DND-41 (cell line): ENCODE measurements around the gene MAML3.

Experiments
- ATAC-seq: fragments of 200-7000 bp; cut with Tn5 transposase; 3 replicates; pipeline ENCODE4 v1.9.1; 2021; ENCODE audit warnings: low read depth; ENCODE audit not compliant: insufficient read depth
- DNase-seq: peaks from one replicate; pipeline ENCODE4 v3.0.0-alpha.2; 2020
- H2AFZ ChIP-seq: 2 replicates; pipeline ENCODE4 v1.6.0; 2012; ENCODE audit warnings: low read depth, low read length
- H3K27ac ChIP-seq: 2 replicates; pipeline ENCODE4 v1.5.1; 2012; ENCODE audit warnings: low read length, inconsistent platforms
- H3K27me3 ChIP-seq: fragments of 200-600 bp; sonication (generic); 2 replicates; pipeline ENCODE4 v1.6.0; 2012; ENCODE audit warnings: low read length, mild to moderate bottlenecking, inconsistent platforms; ENCODE audit not compliant: insufficient read depth, poor library complexity
- H3K36me3 ChIP-seq: 2 replicates; pipeline ENCODE4 v1.5.1; 2012; ENCODE audit warnings: low read length, inconsistent platforms; ENCODE audit not compliant: insufficient read depth
- H3K4me1 ChIP-seq: 2 replicates; pipeline ENCODE4 v1.5.1; 2012; ENCODE audit warnings: mild to moderate bottlenecking, low read length; ENCODE audit not compliant: insufficient read depth
- H3K4me2 ChIP-seq: 2 replicates; pipeline ENCODE4 v1.6.0; 2012; ENCODE audit warnings: mild to moderate bottlenecking, moderate library complexity, low read length, inconsistent platforms; ENCODE audit not compliant: insufficient read depth
- H3K4me3 ChIP-seq, 2 experiments: fragments of 200-600 bp in 1 of 2; shearing (Covaris generic) in 1 of 2; 2 replicates each; pipeline ENCODE4 v1.5.1; 2012 to 2016; ENCODE audit warnings: inconsistent platforms in 2 of 2, low read length in 2 of 2, mild to moderate bottlenecking in 2 of 2, low read depth in 1 of 2, moderate library complexity in 1 of 2
- H3K79me2 ChIP-seq: 2 replicates; pipeline ENCODE4 v1.6.0; 2012; ENCODE audit warnings: low read length, inconsistent platforms; ENCODE audit not compliant: insufficient read depth
- H3K9ac ChIP-seq: 2 replicates; pipeline ENCODE4 v1.6.0; 2012; ENCODE audit warnings: low read depth, mild to moderate bottlenecking, inconsistent platforms, low read length, moderate library complexity
- H3K9me3 ChIP-seq: 2 replicates; pipeline ENCODE4 v1.5.1; 2012; ENCODE audit warnings: low read length, moderate library complexity, mild to moderate bottlenecking, inconsistent platforms; ENCODE audit not compliant: insufficient read depth, severe bottlenecking
- H4K20me1 ChIP-seq: 2 replicates; pipeline ENCODE4 v1.6.0; 2012; ENCODE audit warnings: low read length; ENCODE audit not compliant: insufficient read depth
- EZH2 ChIP-seq: IDR thresholded peaks from 3 replicates; pipeline ENCODE4 v1.6.1; 2012; ENCODE audit warnings: borderline replicate concordance, low read depth, mild to moderate bottlenecking, moderate library complexity, low read length, inconsistent platforms; ENCODE audit not compliant: severe bottlenecking
- TF ChIP-seq, protein P1 (sequence below): IDR thresholded peaks from 2 replicates; pipeline ENCODE4 v1.5.1; 2012; ENCODE audit warnings: borderline replicate concordance, low read length, moderate library complexity, mild to moderate bottlenecking; ENCODE audit not compliant: poor library complexity, severe bottlenecking; ENCODE audit errors: extremely low read depth

Gene MAML3

GRCh38 chr4:140092094-140092851 is 61.7 kb downstream of the MAML3 start:
- TF ChIP-seq EZH2 = no peak
- TF ChIP-seq, protein P1, sequence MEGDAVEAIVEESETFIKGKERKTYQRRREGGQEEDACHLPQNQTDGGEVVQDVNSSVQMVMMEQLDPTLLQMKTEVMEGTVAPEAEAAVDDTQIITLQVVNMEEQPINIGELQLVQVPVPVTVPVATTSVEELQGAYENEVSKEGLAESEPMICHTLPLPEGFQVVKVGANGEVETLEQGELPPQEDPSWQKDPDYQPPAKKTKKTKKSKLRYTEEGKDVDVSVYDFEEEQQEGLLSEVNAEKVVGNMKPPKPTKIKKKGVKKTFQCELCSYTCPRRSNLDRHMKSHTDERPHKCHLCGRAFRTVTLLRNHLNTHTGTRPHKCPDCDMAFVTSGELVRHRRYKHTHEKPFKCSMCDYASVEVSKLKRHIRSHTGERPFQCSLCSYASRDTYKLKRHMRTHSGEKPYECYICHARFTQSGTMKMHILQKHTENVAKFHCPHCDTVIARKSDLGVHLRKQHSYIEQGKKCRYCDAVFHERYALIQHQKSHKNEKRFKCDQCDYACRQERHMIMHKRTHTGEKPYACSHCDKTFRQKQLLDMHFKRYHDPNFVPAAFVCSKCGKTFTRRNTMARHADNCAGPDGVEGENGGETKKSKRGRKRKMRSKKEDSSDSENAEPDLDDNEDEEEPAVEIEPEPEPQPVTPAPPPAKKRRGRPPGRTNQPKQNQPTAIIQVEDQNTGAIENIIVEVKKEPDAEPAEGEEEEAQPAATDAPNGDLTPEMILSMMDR = no peak
- Histone ChIP-seq H3K27me3 (no peaks in the 10 kb centered on the region), H2AFZ (peak overlapping the region; percentile 44), H3K36me3 (no peaks in the 10 kb centered on the region), H3K4me3 (peak overlapping the region in 1 of 2 experiments; percentile 12; a peak in 1 of 4 replicates), H3K4me1 (peaks cover 49% of the 10 kb centered on the region), H3K9ac (peak overlapping the region; percentile 33), H3K79me2 (peaks cover 7% of the 10 kb centered on the region), H3K4me2 (peak overlapping the region; percentile 45; the same call in 1 of the 2 replicates), H3K27ac (peak overlapping the region; percentile 47), H4K20me1 (no peaks in the 10 kb centered on the region), H3K9me3 (no peaks in the 10 kb centered on the region)
- ATAC-seq = peak; percentile 45
- peak; percentile 56 for DNase-seq

- Histone ChIP-seq H3K4me1 (peaks cover 39% of the 10 kb centered on the region), H3K4me2 (no peak overlapping the region)
- TF ChIP-seq, protein P1 = no peak
- TF ChIP-seq EZH2 = no peak
Measured at GRCh38 chr4:140091305-140091704, 62.7 kb downstream of the MAML3 start.

DNA sequence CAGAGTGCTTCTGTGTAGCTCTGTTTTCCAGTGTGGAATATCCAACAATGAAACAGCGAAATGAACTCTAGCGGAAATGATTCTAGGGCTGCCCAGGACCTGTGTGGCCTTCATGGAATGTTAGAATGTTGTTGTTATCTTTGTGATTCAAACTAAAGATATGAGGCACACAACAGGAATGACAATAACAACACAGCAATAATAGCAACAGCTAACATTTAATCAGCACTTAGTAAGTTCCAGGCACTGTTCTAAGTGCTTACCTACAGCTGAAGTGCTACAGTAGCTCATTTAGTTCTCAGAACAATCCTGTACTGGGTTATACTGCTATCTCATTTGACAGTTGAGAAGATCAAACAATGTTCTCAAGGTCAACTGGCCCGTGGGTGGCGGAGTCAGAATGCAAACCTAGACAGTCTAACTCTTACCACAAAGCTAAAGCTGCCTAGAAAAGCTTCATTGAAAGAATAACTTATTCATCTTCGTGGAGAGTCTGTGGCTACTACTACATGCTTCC is 63.7 kb downstream of the MAML3 start:
- Histone ChIP-seq H2AFZ (no peak overlapping the region), H3K79me2 (peaks cover 5% of the 10 kb centered on the region), H3K27ac (no peak overlapping the region), H3K9me3 (no peaks in the 10 kb centered on the region), H3K4me1 (peaks cover 31% of the 10 kb centered on the region), H4K20me1 (no peaks in the 10 kb centered on the region), H3K27me3 (no peaks in the 10 kb centered on the region), H3K4me3 (no peak overlapping the region), H3K36me3 (no peaks in the 10 kb centered on the region), H3K9ac (no peak overlapping the region), H3K4me2 (no peak overlapping the region)
- no peak for ATAC-seq
- no peak for DNase-seq
- TF ChIP-seq EZH2 = no peak
- TF ChIP-seq, protein P1 = no peak

More at GRCh38 chr4:140091305-140091704, 62.7 kb downstream of the MAML3 start:
- ATAC-seq (no peak), DNase-seq (no peak)
- Histone ChIP-seq H3K4me3 (no peak overlapping the region), H3K79me2 (peaks cover 7% of the 10 kb centered on the region), H3K27ac (no peak overlapping the region), H4K20me1 (no peaks in the 10 kb centered on the region), H3K9ac (no peak overlapping the region), H3K36me3 (no peaks in the 10 kb centered on the region), H3K27me3 (no peaks in the 10 kb centered on the region), H3K9me3 (no peaks in the 10 kb centered on the region), H2AFZ (no peak overlapping the region)

GRCh38 chr4:140089216-140089615 is 64.8 kb downstream of the MAML3 start:
- Histone ChIP-seq H3K4me3 (no peak overlapping the region), H2AFZ (no peak overlapping the region), H3K36me3 (no peaks in the 10 kb centered on the region), H3K27ac (no peak overlapping the region), H4K20me1 (no peaks in the 10 kb centered on the region), H3K27me3 (no peaks in the 10 kb centered on the region), H3K9me3 (no peaks in the 10 kb centered on the region), H3K4me2 (no peak overlapping the region), H3K4me1 (peaks cover 28% of the 10 kb centered on the region), H3K79me2 (no peaks in the 10 kb centered on the region), H3K9ac (no peak overlapping the region)
- DNase-seq (no peak), ATAC-seq (no peak)
- TF ChIP-seq, protein P1 = no peak
- TF ChIP-seq EZH2 = no peak
